Right lobe of liver (tissue), 6 donors: ENCODE data around the gene TIPIN. TPM values are rescaled to one million over a fixed set of nuclear protein-coding genes. Genes with fewer than 3 reads are reported as not detected.

Experiments
- ATAC-seq, 4 donors: fragments of 200-7000 bp; cut with Tn5 transposase; one replicate each; pipeline ENCODE4 v1.9.1; 2020; ENCODE audit warnings: mild to moderate bottlenecking in 4 of 4, moderate library complexity in 4 of 4
- DNase-seq, 3 donors: peaks; one replicate each; pipeline ENCODE4 v3.0.0-alpha.2; 2020
- H3K27ac ChIP-seq, 3 donors: fragments of 200-600 bp; one replicate each; pipeline ENCODE4 v1.8.0; 2022
- H3K27me3 ChIP-seq, 2 donors: fragments of 200-600 bp; one replicate each; pipeline ENCODE4 v1.8.0; 2022
- H3K36me3 ChIP-seq, 4 donors: fragments of 200-600 bp; sonication (generic) in 1 of 4; one replicate each; pipeline versions ENCODE4 v1.5.1 to v1.8.0; 2017 to 2022; ENCODE audit warnings: control low read depth in 1 of 4
- H3K4me1 ChIP-seq, 4 donors: fragments of 200-600 bp; sonication (generic) in 1 of 4; one replicate each; pipeline versions ENCODE4 v1.5.1 to v1.8.0; 2017 to 2022; ENCODE audit warnings: control low read depth in 1 of 4
- H3K4me3 ChIP-seq, 3 donors: fragments of 200-600 bp; one replicate each; pipeline ENCODE4 v1.8.0; 2022
- H3K9me3 ChIP-seq, 4 donors: fragments of 200-600 bp; sonication (generic) in 1 of 4; one replicate each; pipeline versions ENCODE4 v1.5.1 to v1.8.0; 2017 to 2022; ENCODE audit warnings: control low read depth in 1 of 4
- CTCF ChIP-seq, 4 donors: fragments of 200-600 bp in 3 of 4; fragments of 450-650 bp in 1 of 4; IDR thresholded peaks; one replicate each; pipeline versions ENCODE4 v1.5.1 to v1.8.0; 2016 to 2022; ENCODE audit warnings: antibody characterized with exemption in 4 of 4, mild to moderate bottlenecking in 2 of 4
- POLR2A ChIP-seq: fragments of 450-650 bp; IDR thresholded peaks from one replicate; pipeline ENCODE4 v1.6.1; 2017; ENCODE audit warnings: antibody characterized with exemption, mild to moderate bottlenecking
- WGBS: methylation state at CpG from one replicate; pipeline ENCODE4 v1.1.6; 2018; ENCODE audit warnings: low coverage, low lambda C conversion rate; ENCODE audit not compliant: insufficient coverage; ENCODE audit errors: missing lambda C conversion rate; 5-methylcytosine and 5-hydroxymethylcytosine counted together
- intact Hi-C, 2 donors: fragments of 100-400 bp; cut with DNase I; formaldehyde crosslinking; loops; one replicate each; pipeline versions ENCODE4 v1.11.2 to v1.14.1; 2022
- total RNA-seq, 6 experiments: library from RNA; depleted of rRNA in 2 of 6; stranded (reverse); fragments of >200 nt in 2 of 6; fragmentation: NEBNext Ultra II Directional in 3 of 6; extraction: Animal tissue kit (Norgen Biotek cat#: 25700) in 3 of 6; gene quantifications; one replicate each; pipeline versions ENCODE4 v1.1.0 to v1.2.4, GENCODE V29; 2016 to 2023
- donor health status: DM: no; HTN: yes; CAD: no.
- donor health status: DM: no; HTN: no; CAD: no.
- donor health status: DM: no; HTN: no; CAD: no.
- donor health status: DM: no; HTN: yes; CAD: no.
- donor health status: DM: no; HTN: yes; CAD: no.

TIPIN gene
- total RNA-seq, 6 experiments from 2014 or later, result 2.4 to 5.1 (median 2.9) TPM

- no peak for DNase-seq
- Histone ChIP-seq H3K9me3 (no peaks in the 10 kb centered on the region), H3K36me3 (peaks cover 0 to 63% (median 24%) of the 10 kb centered on the region in 4 donors), H3K4me1 (no peaks in the 10 kb centered on the region), H3K27ac (no peak overlapping the region), H3K27me3 (no peaks in the 10 kb centered on the region), H3K4me3 (no peak overlapping the region)
- intact Hi-C loops, result no loop called here
- no CpG with 5 or more reads among the region's 4 CpGs for WGBS
- no peak for TF ChIP-seq POLR2A
- no peak for TF ChIP-seq CTCF (IDR thresholded peaks at IDR 0.05)
- no peak for ATAC-seq
These were observed 28.7 kb downstream of the TIPIN start for GRCh38 chr15:66327736-66328135.

DNA sequence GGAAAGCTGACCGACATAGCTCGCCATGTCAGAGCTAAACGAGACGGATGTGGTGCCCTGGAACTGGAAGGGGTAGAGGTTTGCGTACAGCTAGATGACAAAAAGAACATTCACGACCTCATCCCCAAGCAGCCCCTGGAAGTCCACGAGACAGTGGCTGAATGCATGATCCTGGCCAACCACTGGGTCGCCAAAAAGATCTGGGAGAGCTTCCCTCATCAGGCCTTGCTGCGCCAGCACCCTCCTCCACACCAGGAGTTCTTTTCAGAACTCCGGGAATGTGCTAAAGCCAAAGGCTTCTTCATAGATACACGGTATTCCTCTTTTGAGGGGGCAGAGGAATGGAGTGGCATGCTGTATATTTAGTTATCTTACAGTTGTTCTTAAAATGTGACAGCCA is 30.4 kb downstream of the TIPIN start:
- 100% methylated on average over 4 of the region's 11 CpGs for WGBS
- H3K4me3 ChIP-seq, result no peak overlapping the region
- no peaks in the 10 kb centered on the region for H3K27me3 ChIP-seq
- no peaks in the 10 kb centered on the region for H3K4me1 ChIP-seq
- no peak for TF ChIP-seq CTCF (IDR thresholded peaks at IDR 0.05)
- no peak for TF ChIP-seq POLR2A
- no peak for DNase-seq
- intact Hi-C loops, result no loop called here
- H3K36me3 ChIP-seq, result peaks cover 0 to 64% (median 25%) of the 10 kb centered on the region in 4 donors
- no peak for ATAC-seq
- no peaks in the 10 kb centered on the region for H3K9me3 ChIP-seq
- no peak overlapping the region for H3K27ac ChIP-seq

DNA sequence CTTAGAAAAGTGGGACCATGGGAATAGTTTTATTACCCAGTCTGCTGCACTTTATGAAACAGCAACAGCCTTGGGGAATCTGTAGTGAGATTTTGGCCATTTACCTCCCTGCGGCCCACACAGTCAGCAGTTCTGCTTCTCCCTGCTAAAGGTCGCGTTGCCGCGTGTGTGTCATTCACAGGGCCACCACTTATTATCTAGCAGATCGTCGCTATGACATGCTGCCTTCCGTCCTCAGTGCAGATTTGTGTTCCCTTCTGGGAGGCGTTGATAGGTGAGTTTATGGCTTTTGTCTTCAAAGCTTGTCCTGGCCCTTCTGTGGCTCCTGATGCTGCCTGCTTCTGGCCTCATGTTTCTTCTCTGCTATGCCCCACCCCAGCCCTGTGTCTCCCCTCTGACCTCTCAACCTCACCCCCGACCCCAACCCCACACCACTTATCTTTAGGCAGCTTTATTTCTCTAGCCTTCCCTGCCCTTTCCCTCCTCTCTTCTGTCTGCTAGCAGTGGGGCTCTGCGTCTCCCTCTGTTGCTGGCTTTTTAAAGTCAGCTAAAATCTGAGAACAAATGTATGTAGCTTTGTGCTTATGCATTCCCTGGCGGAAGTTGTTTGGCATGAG is 33.1 kb downstream of the TIPIN start:
- TF ChIP-seq CTCF (IDR thresholded peaks at IDR 0.05), result no peak
- TF ChIP-seq POLR2A, result no peak
- no peak overlapping the region for H3K4me3 ChIP-seq
- 72% methylated on average over 11 of the region's 12 CpGs for WGBS
- DNase-seq (no peak), ATAC-seq (no peak)
- intact Hi-C loops, result no loop called here
- no peak overlapping the region for H3K27ac ChIP-seq
- H3K27me3 ChIP-seq, result no peaks in the 10 kb centered on the region
- H3K4me1 ChIP-seq, result no peaks in the 10 kb centered on the region
- no peaks in the 10 kb centered on the region for H3K9me3 ChIP-seq
- H3K36me3 ChIP-seq, result peaks cover 0 to 64% (median 18%) of the 10 kb centered on the region in 4 donors

GRCh38 chr15:66312144-66312543 is 44.3 kb downstream of the TIPIN start:
- no peaks in the 10 kb centered on the region for H3K27me3 ChIP-seq
- intact Hi-C loops, result no loop called here
- no peaks in the 10 kb centered on the region for H3K4me1 ChIP-seq
- H3K9me3 ChIP-seq, result no peaks in the 10 kb centered on the region
- H3K36me3 ChIP-seq, result peaks cover 0 to 57% (median 19%) of the 10 kb centered on the region in 4 donors
- ATAC-seq, result no peak
- no peak overlapping the region for H3K4me3 ChIP-seq
- no peak overlapping the region for H3K27ac ChIP-seq
- no peak for TF ChIP-seq CTCF (IDR thresholded peaks at IDR 0.05)
- TF ChIP-seq POLR2A, result no peak
- DNase-seq, result no peak
- WGBS, result 100% methylated on average over 1 of the region's 2 CpGs

DNA sequence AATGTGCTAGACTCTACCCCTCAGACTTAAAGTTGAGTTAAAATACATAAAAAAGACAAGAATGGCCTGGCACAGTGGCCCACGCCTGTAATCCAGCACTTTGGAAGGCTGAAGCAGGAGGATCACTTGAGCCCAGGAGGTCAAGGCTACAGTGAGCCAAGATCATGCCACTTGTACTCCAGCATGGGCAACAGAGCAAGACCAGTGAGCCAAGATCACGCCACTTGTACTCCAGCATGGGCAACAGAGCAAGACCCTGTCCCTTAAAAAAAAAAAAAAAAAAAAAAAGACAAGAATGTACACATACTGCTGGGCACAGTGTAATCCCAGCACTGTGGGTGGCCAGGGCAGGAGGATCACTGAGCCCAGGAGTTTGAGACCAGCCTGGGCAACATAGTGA is 45.7 kb downstream of the TIPIN start:
- Histone ChIP-seq H3K27me3 (no peaks in the 10 kb centered on the region), H3K27ac (no peak overlapping the region), H3K4me1 (no peaks in the 10 kb centered on the region), H3K36me3 (peaks cover 0 to 52% (median 16%) of the 10 kb centered on the region in 4 donors), H3K4me3 (no peak overlapping the region), H3K9me3 (no peaks in the 10 kb centered on the region)
- WGBS, result 83% methylated on average over 2 of the region's 2 CpGs
- intact Hi-C loops, result no loop called here
- ATAC-seq, result no peak
- TF ChIP-seq POLR2A, result no peak
- no peak for TF ChIP-seq CTCF (IDR thresholded peaks at IDR 0.05)
- no peak for DNase-seq
